Skeletal muscle tissue (tissue), 4 donors: ENCODE results near the gene CCL15. TPM values are rescaled to one million over a fixed set of nuclear protein-coding genes. Genes with fewer than 3 reads are reported as not detected.

Experiments
- H3K27ac ChIP-seq: one replicate; pipeline ENCODE4 v1.7.0; 2013; ENCODE audit warnings: mild to moderate bottlenecking, low read depth, low read length, inconsistent platforms
- H3K27me3 ChIP-seq, 3 donors: one replicate each; pipeline ENCODE4 v1.7.0; 2013; ENCODE audit warnings: low read length in 3 of 3; ENCODE audit not compliant: control insufficient read depth in 3 of 3, insufficient read depth in 3 of 3
- H3K36me3 ChIP-seq, 3 donors: one replicate each; pipeline ENCODE4 v1.7.0; 2013; ENCODE audit warnings: low read length in 3 of 3; ENCODE audit not compliant: control insufficient read depth in 3 of 3, insufficient read depth in 3 of 3
- H3K4me1 ChIP-seq, 3 donors: one replicate each; pipeline ENCODE4 v1.7.0; 2013; ENCODE audit warnings: low read length in 3 of 3, mild to moderate bottlenecking in 3 of 3; ENCODE audit not compliant: control insufficient read depth in 3 of 3, insufficient read depth in 3 of 3
- H3K4me3 ChIP-seq, 3 donors: one replicate each; pipeline ENCODE4 v1.7.0; 2013; ENCODE audit warnings: low read length in 3 of 3
- H3K9ac ChIP-seq, 3 donors: one replicate each; pipeline ENCODE4 v1.7.0; 2013; ENCODE audit warnings: low read length in 3 of 3, mild to moderate bottlenecking in 3 of 3, moderate library complexity in 2 of 3, low read depth in 1 of 3
- H3K9me3 ChIP-seq, 3 donors: one replicate each; pipeline ENCODE4 v1.7.0; 2013; ENCODE audit warnings: low read length in 3 of 3; ENCODE audit not compliant: control insufficient read depth in 3 of 3
- total RNA-seq: library from RNA; depleted of rRNA; stranded (reverse); fragments of >200 nt; gene quantifications from one replicate; pipeline ENCODE4 v1.2.3, GENCODE V29; 2014
- donor health status: Osteomylitis.

Gene CCL15
- total RNA-seq, 1 donor from 2014 or later, result not detected

DNA sequence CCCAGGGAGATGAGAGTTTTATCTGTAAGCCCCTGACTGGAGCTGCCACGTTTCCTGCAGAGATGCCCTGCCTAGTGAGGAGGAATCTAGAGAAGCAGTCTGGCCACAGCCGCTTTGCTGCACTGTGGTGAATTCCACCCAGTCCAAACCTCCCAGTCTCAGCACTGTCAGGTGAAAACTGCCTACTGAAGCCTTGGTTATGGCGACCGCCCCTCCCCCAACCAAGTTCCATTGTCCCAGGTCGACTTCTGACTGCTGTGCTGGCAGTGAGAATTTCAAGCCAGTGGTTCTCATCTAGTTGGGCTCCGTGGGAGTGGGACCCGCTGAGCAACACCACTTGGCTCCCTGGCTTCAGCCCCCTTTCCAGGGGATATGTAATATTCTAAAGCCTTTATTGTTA is 47.6 kb downstream of the CCL15 start:
- H3K27ac ChIP-seq, result no peak overlapping the region

DNA sequence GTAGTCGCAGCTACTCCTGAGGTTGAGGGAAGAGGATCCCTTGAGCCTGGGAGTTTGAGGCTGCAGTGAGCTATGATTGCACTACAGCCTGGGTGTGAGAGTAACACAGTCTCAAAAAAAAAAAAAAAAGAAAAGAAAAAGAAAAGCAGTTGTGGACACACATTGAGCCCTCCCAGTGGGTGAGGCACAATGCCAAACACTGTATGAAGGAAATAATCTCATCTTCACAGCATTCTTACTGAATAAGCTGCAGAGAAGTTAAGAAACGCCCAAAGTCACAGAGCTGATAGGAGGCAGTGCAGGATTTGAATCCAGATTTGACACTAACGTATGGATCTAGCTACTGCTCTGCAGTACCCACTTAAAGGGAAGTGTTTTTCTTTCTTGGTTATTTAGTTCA is 52.0 kb downstream of the CCL15 start:
- no peaks in the 10 kb centered on the region for H3K36me3 ChIP-seq
- no peak overlapping the region for H3K9ac ChIP-seq
- H3K4me1 ChIP-seq, result no peaks in the 10 kb centered on the region
- no peak overlapping the region for H3K27ac ChIP-seq
- no peaks in the 10 kb centered on the region for H3K27me3 ChIP-seq
- H3K4me3 ChIP-seq, result no peak overlapping the region
- H3K9me3 ChIP-seq, result no peaks in the 10 kb centered on the region

More for the DNA sequence above, 47.6 kb downstream of the CCL15 start:
- H3K27me3 ChIP-seq, result no peaks in the 10 kb centered on the region
- H3K4me3 ChIP-seq, result no peak overlapping the region
- no peaks in the 10 kb centered on the region for H3K36me3 ChIP-seq
- H3K9me3 ChIP-seq, result no peaks in the 10 kb centered on the region
- H3K4me1 ChIP-seq, result no peaks in the 10 kb centered on the region
- no peak overlapping the region for H3K9ac ChIP-seq

DNA sequence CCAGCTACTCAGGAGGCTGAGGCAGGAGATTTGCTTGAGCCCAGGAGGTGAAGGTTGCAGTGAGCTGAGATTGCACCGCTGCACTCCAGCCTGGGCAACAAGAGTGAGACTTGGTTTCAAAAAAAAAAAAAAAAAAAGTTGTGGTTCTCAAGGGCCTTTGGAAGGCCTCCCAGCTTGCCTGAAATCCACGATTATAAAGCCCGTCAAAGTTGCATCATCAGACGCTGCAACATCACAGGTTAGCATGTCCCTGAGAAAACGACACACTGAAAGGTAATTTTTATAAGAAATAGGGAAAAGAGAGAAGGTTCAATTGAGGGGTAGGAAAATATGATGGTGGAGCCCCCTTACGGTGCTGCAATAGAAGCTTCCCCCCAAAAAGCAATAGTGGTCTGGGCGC is 53.3 kb downstream of the CCL15 start:
- no peaks in the 10 kb centered on the region for H3K36me3 ChIP-seq
- H3K27me3 ChIP-seq, result peaks cover 0 to 4% (median 0%) of the 10 kb centered on the region in 3 donors
- no peak overlapping the region for H3K4me3 ChIP-seq
- H3K9me3 ChIP-seq, result no peaks in the 10 kb centered on the region
- no peak overlapping the region for H3K27ac ChIP-seq
- H3K4me1 ChIP-seq, result no peaks in the 10 kb centered on the region
- no peak overlapping the region for H3K9ac ChIP-seq

Other genes with a start within 250 kb of the CCL15 start
- gene GAS2L2, start 248.3 kb downstream of the CCL15 start, total RNA-seq, result not detected
- gene C17orf50, start 240.7 kb downstream of the CCL15 start, total RNA-seq, result not detected
- gene MMP28, start 205.9 kb downstream of the CCL15 start, total RNA-seq, result 4.2 TPM
- 53.8 TPM for gene TAF15, start 192.1 kb downstream of the CCL15 start, total RNA-seq
- gene HEATR9, start 132.7 kb downstream of the CCL15 start, total RNA-seq, result not detected
- gene CCL5, start 121.2 kb downstream of the CCL15 start, total RNA-seq, result 0.52 TPM
- not detected for gene RDM1, start 70.8 kb downstream of the CCL15 start, total RNA-seq
- gene LYZL6, start 57.8 kb downstream of the CCL15 start, total RNA-seq, result not detected
- gene CCL16, start 20.1 kb downstream of the CCL15 start, total RNA-seq, result not detected
- 1.6 TPM for gene CCL14, start 14.8 kb downstream of the CCL15 start, total RNA-seq
- gene CCL23, start 16.4 kb upstream of the CCL15 start, total RNA-seq, result not detected
- gene CCL18, start 62.7 kb upstream of the CCL15 start, total RNA-seq, result not detected
- gene CCL3, start 88.6 kb upstream of the CCL15 start, total RNA-seq, result 7.3 TPM
- 1.6 TPM for gene CCL4, start 102.3 kb upstream of the CCL15 start, total RNA-seq
- gene TBC1D3B, start 175.1 kb upstream of the CCL15 start, total RNA-seq, result not detected
- gene CCL3L1, start 195.2 kb upstream of the CCL15 start, total RNA-seq, result 1.6 TPM
- gene CCL4L2, start 209.5 kb upstream of the CCL15 start, total RNA-seq, result 1.6 TPM